NCI-H1694 treated with DMSO at 0.1 percent for 48 hours (cell line): ENCODE results near the gene CDT1.
A peak's percentile ranks its signal among the peaks of the same experiment; 100 is the strongest.

Source experiments
- DNase-seq: peaks from one replicate; lab custom pipeline; 2025; lab: John Stamatoyannopoulos, UW

CDT1 gene

GRCh38 chr16:88803264-88803987, at the start of gene CDT1:
Gene CDT1 (plus strand): TSS chr16:88803789. CDS start chr16:88803832, 43 bp downstream.
- DNase-seq: peak; percentile 28

GRCh38 chr16:88754109-88754911, 49.3 kb upstream of the CDT1 start:
- DNase-seq: no peak

GRCh38 chr16:88754912-88755744, 48.5 kb upstream of the CDT1 start:
- no peak for DNase-seq

GRCh38 chr16:88755745-88756443, 47.7 kb upstream of the CDT1 start:
- DNase-seq: no peak

- DNase-seq: no peak
These were observed 45.2 kb upstream of the CDT1 start for GRCh38 chr16:88758227-88758943.

- no peak for DNase-seq
These were observed 44.7 kb upstream of the CDT1 start for GRCh38 chr16:88758944-88759244.

GRCh38 chr16:88759245-88759975, 44.2 kb upstream of the CDT1 start:
- DNase-seq: no peak

GRCh38 chr16:88759976-88760350, 43.6 kb upstream of the CDT1 start:
- no peak for DNase-seq

GRCh38 chr16:88760424-88761142, 43.0 kb upstream of the CDT1 start:
- DNase-seq: no peak

GRCh38 chr16:88761143-88761534, 42.5 kb upstream of the CDT1 start:
- no peak for DNase-seq

- no peak for DNase-seq
These were observed 41.8 kb upstream of the CDT1 start for GRCh38 chr16:88761830-88762229.

GRCh38 chr16:88762258-88762870, 41.2 kb upstream of the CDT1 start:
- no peak for DNase-seq

GRCh38 chr16:88762941-88763340, 40.6 kb upstream of the CDT1 start:
- no peak for DNase-seq

- no peak for DNase-seq
These were observed 40.0 kb upstream of the CDT1 start for GRCh38 chr16:88763502-88764053.

GRCh38 chr16:88764080-88764479, 39.5 kb upstream of the CDT1 start:
- no peak for DNase-seq

GRCh38 chr16:88764913-88765349, 38.7 kb upstream of the CDT1 start:
- DNase-seq: no peak

- no peak for DNase-seq
These were observed 36.6 kb upstream of the CDT1 start for GRCh38 chr16:88766975-88767374.

- no peak for DNase-seq
These were observed 36.0 kb upstream of the CDT1 start for GRCh38 chr16:88767546-88768070.
